Measurements from ENCODE around the gene ETNK1.

DNA sequence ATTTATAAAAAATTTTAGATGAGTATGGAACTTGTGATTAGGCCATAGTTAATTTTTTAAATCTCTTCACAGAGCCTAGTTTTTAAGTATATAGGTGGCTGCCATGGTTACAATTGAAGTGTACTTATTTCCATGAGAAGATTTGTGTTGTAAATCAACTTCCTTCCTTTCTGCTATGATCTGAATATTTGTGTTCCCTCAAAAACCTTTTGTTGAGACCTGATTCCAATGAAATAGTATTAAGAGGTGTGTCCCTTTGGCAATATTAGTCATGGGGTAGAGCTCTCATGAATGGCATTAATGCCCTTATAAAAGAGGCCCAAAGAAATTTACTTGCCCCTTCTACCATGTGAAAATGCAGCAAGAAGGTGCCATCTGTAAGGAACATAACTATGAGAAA, 28.8 kb downstream of the ETNK1 start:
- TF ChIP-seq MYC (IDR thresholded peaks at IDR 0.05; ENCODE audit: low read depth, low read length) = no peak
- no peak for TF ChIP-seq CTCF (IDR thresholded peaks at IDR 0.05; ENCODE audit: low read depth, low read length)
- no peak for TF ChIP-seq POLR2A (IDR thresholded peaks at IDR 0.05; ENCODE audit: extremely low read depth, insufficient read length)

Data from NB4 (cell line).